ENCODE results near the gene MYH7.

DNA sequence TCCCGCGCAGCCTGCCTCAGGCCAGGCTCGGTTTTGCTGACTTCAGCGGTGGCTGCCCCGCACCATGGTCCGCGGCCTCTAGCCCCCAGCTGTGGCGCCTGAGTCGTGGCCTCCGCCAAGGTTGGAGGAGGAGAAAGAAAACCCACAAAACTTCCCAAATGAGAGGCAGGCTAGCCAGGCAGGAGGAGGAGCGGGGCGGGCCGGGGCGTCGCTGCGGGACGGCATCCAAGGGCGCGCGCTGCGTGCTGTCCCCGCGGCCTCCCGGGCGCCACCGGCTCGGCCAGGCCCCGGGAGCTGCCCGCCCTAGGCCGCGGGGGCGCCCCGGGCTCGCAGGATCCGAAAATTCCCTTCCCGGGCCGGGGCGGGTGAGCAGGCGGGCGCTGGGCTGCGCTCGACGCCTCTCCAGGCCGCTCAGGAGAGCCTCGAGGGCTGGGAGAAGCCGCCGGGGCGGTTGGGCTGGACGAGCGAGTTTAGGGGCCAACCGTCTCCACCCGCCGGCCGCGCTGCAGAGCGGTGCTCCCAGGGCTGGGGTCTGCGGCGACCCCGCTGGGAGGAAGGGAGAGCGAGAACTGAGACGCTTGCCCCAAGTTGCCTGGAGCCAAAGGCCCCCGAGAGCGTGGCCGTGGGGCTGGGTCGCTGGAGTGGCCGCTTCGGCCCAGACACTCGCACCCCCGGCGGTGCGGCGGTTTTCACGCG, 70.3 kb downstream of the MYH7 start, which contains the start of gene EFS:
- no peak for TF ChIP-seq POLR2AphosphoS5 (IDR thresholded peaks at IDR 0.05; ENCODE audit: low read depth, low read length)
- no peak for TF ChIP-seq RCOR1 (IDR thresholded peaks at IDR 0.05; ENCODE audit: low read length)
- TF ChIP-seq, protein P1, sequence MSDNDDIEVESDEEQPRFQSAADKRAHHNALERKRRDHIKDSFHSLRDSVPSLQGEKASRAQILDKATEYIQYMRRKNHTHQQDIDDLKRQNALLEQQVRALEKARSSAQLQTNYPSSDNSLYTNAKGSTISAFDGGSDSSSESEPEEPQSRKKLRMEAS (IDR thresholded peaks at IDR 0.05; ENCODE audit: low read depth) = no peak
- no peak for TF ChIP-seq CTCF (IDR thresholded peaks at IDR 0.05)
- TF ChIP-seq, protein P2, sequence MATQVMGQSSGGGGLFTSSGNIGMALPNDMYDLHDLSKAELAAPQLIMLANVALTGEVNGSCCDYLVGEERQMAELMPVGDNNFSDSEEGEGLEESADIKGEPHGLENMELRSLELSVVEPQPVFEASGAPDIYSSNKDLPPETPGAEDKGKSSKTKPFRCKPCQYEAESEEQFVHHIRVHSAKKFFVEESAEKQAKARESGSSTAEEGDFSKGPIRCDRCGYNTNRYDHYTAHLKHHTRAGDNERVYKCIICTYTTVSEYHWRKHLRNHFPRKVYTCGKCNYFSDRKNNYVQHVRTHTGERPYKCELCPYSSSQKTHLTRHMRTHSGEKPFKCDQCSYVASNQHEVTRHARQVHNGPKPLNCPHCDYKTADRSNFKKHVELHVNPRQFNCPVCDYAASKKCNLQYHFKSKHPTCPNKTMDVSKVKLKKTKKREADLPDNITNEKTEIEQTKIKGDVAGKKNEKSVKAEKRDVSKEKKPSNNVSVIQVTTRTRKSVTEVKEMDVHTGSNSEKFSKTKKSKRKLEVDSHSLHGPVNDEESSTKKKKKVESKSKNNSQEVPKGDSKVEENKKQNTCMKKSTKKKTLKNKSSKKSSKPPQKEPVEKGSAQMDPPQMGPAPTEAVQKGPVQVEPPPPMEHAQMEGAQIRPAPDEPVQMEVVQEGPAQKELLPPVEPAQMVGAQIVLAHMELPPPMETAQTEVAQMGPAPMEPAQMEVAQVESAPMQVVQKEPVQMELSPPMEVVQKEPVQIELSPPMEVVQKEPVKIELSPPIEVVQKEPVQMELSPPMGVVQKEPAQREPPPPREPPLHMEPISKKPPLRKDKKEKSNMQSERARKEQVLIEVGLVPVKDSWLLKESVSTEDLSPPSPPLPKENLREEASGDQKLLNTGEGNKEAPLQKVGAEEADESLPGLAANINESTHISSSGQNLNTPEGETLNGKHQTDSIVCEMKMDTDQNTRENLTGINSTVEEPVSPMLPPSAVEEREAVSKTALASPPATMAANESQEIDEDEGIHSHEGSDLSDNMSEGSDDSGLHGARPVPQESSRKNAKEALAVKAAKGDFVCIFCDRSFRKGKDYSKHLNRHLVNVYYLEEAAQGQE (IDR thresholded peaks at IDR 0.05; ENCODE audit: low read depth, low read length) = no peak
- TF ChIP-seq SMC3 (IDR thresholded peaks at IDR 0.05; ENCODE audit: low read depth, low read length) = no peak
- no peak for TF ChIP-seq ELF1 (IDR thresholded peaks at IDR 0.05)
- TF ChIP-seq NRF1 (IDR thresholded peaks at IDR 0.05; ENCODE audit: low read depth, low read length) = no peak
- no peak for TF ChIP-seq EZH2phosphoT487 (IDR thresholded peaks at IDR 0.05; ENCODE audit: borderline replicate concordance, low read depth)
